GM10248 (cell line): ENCODE results near the gene NDUFB8.

ENCODE experiments used
- CTCF ChIA-PET: fragments of 300-600 bp; sonication (Branson Sonifier 250); formaldehyde crosslinking; extraction: SDS; loops from one replicate; lab custom pipeline; 2021; ENCODE audit warnings: antibody characterized with exemption; lab: Yijun Ruan, JAX
- POLR2A ChIA-PET: fragments of 350-650 bp; sonication (Branson Sonifier 250); formaldehyde crosslinking; extraction: SDS; loops from one replicate; lab custom pipeline; 2020; ENCODE audit warnings: antibody characterized with exemption; lab: Yijun Ruan, JAX
- DNase-seq: peaks from one replicate; pipeline ENCODE4 v3.0.0; 2012; ENCODE audit errors: extremely low spot score
- CTCF ChIP-seq: IDR thresholded peaks from 2 replicates; pipeline ENCODE4 v1.5.1; 2012; ENCODE audit warnings: mild to moderate bottlenecking, low read depth; ENCODE audit errors: extremely low read depth, missing control alignments, control extremely low read depth

The NDUFB8 gene

GRCh38 chr10:100477970-100478369 is 51.7 kb downstream of the NDUFB8 start:
- ChIA-PET CTCF (interaction anchor here (1.0 kb wide), 1 partner anchor 31 kb away, joined by 3 read pairs; no protein-coding TSS in a partner anchor), POLR2A (no interaction called here)
- no peak for DNase-seq
- TF ChIP-seq CTCF, result no peak
